Thyroid gland (tissue), 4 donors: ENCODE measurements around the gene COL25A1. TPM values are rescaled to one million over a fixed set of nuclear protein-coding genes. Genes with fewer than 3 reads are reported as not detected.

Experiments
- DNase-seq, 2 donors: peaks; one replicate each; pipeline ENCODE4 v3.0.0-alpha.2; 2019
- H3K27ac ChIP-seq, 3 donors: fragments of 200-600 bp; sonication (generic); 1 replicate in 2 of 3; 2 replicates in 1 of 3; pipeline ENCODE4 v1.5.1; 2016 to 2019; ENCODE audit warnings: mild to moderate bottlenecking in 1 of 3, moderate library complexity in 1 of 3
- H3K27me3 ChIP-seq: fragments of 200-600 bp; sonication (generic); one replicate; pipeline ENCODE4 v1.5.1; 2019
- H3K36me3 ChIP-seq, 2 donors: fragments of 200-600 bp; sonication (generic); one replicate each; pipeline ENCODE4 v1.5.1; 2016 to 2019
- H3K4me1 ChIP-seq, 2 donors: fragments of 200-600 bp; sonication (generic); one replicate each; pipeline ENCODE4 v1.5.1; 2017 to 2019
- H3K4me3 ChIP-seq, 3 donors: fragments of 200-600 bp; sonication (generic); replicated peaks in 1 of 3; 1 replicate in 2 of 3; 2 replicates in 1 of 3; pipeline ENCODE4 v1.5.1; 2016; ENCODE audit warnings: mild to moderate bottlenecking in 1 of 3
- H3K9me3 ChIP-seq: fragments of 200-600 bp; sonication (generic); one replicate; pipeline ENCODE4 v1.5.1; 2017
- CTCF ChIP-seq, 6 experiments: fragments of 200-600 bp in 3 of 6; fragments of 450-650 bp in 3 of 6; sonication (generic) in 3 of 6; IDR thresholded peaks; one replicate each; pipeline ENCODE4 v1.5.1; 2016 to 2019; ENCODE audit warnings: antibody characterized with exemption in 6 of 6, mild to moderate bottlenecking in 2 of 6, inconsistent platforms in 1 of 6, moderate library complexity in 1 of 6
- POLR2A ChIP-seq, 2 donors: fragments of 450-650 bp; IDR thresholded peaks; one replicate each; pipeline ENCODE4 v1.6.1; 2017; ENCODE audit warnings: antibody characterized with exemption in 2 of 2, mild to moderate bottlenecking in 2 of 2, moderate library complexity in 1 of 2
- whole genome bisulfite sequencing, 2 donors: methylation state at CpG; one replicate each; pipeline ENCODE4 v1.1.5; 2017; 5-methylcytosine and 5-hydroxymethylcytosine counted together
- intact Hi-C: fragments of 100-400 bp; cut with DNase I; formaldehyde crosslinking; loops from one replicate; pipeline ENCODE4 v1.15.1; 2023
- total RNA-seq, 4 donors: library from RNA; depleted of rRNA; stranded (reverse); fragments of >200 nt; gene quantifications; one replicate each; pipeline ENCODE4 v1.2.3, GENCODE V29; 2016

Gene COL25A1
- total RNA-seq, 4 donors from 2014 or later, result 5.5 to 21.0 (median 7.1) TPM

GRCh38 chr4:109275066-109275745, 27.3 kb downstream of the COL25A1 start:
- intact Hi-C loops, result no loop called here
- no peak for TF ChIP-seq CTCF (IDR thresholded peaks at IDR 0.05)
- TF ChIP-seq POLR2A (IDR thresholded peaks at IDR 0.05), result no peak

GRCh38 chr4:109266891-109267290, 35.6 kb downstream of the COL25A1 start:
- TF ChIP-seq CTCF (IDR thresholded peaks at IDR 0.05) (no peak), POLR2A (IDR thresholded peaks at IDR 0.05) (no peak)
- H3K4me1 ChIP-seq, result peaks cover 0 to 8% of the 10 kb centered on the region in 2 donors
- H3K4me3 ChIP-seq, result no peak overlapping the region
- H3K36me3 ChIP-seq, result no peaks in the 10 kb centered on the region
- no peak overlapping the region for H3K27ac ChIP-seq
- no peaks in the 10 kb centered on the region for H3K9me3 ChIP-seq
- H3K27me3 ChIP-seq, result no peaks in the 10 kb centered on the region
- DNase-seq, result no peak
- intact Hi-C loops, result no loop called here

More at GRCh38 chr4:109275066-109275745, 27.3 kb downstream of the COL25A1 start:
- 85 to 88% methylated on average over 6 of the region's 6 CpGs for WGBS, 2 donors
- no peaks in the 10 kb centered on the region for H3K36me3 ChIP-seq
- DNase-seq, result no peak
- no peak overlapping the region for H3K27ac ChIP-seq
- H3K9me3 ChIP-seq, result no peaks in the 10 kb centered on the region
- H3K4me3 ChIP-seq, result no peak overlapping the region
- H3K4me1 ChIP-seq, result no peaks in the 10 kb centered on the region
- no peaks in the 10 kb centered on the region for H3K27me3 ChIP-seq

GRCh38 chr4:109266236-109266635, 36.2 kb downstream of the COL25A1 start:
- DNase-seq, result no peak
- Histone ChIP-seq H3K9me3 (no peaks in the 10 kb centered on the region), H3K27ac (no peak overlapping the region), H3K27me3 (no peaks in the 10 kb centered on the region), H3K36me3 (no peaks in the 10 kb centered on the region), H3K4me3 (no peak overlapping the region), H3K4me1 (peaks cover 0 to 8% of the 10 kb centered on the region in 2 donors)
- TF ChIP-seq CTCF (IDR thresholded peaks at IDR 0.05) (no peak), POLR2A (IDR thresholded peaks at IDR 0.05) (no peak)
- WGBS, 2 donors, result 49 to 58% methylated on average over 3 of the region's 3 CpGs
- intact Hi-C loops, result no loop called here

- H3K27me3 ChIP-seq, result no peaks in the 10 kb centered on the region
- peaks cover 0 to 8% of the 10 kb centered on the region in 2 donors for H3K4me1 ChIP-seq
- WGBS, 2 donors, result 58 to 62% methylated on average over 4 of the region's 4 CpGs
- H3K4me3 ChIP-seq, result no peak overlapping the region
- no peaks in the 10 kb centered on the region for H3K9me3 ChIP-seq
- no peaks in the 10 kb centered on the region for H3K36me3 ChIP-seq
- no peak for TF ChIP-seq POLR2A (IDR thresholded peaks at IDR 0.05)
- no peak for TF ChIP-seq CTCF (IDR thresholded peaks at IDR 0.05)
- DNase-seq, result no peak
- intact Hi-C loops, result no loop called here
- H3K27ac ChIP-seq, result no peak overlapping the region
These were observed 38.7 kb downstream of the COL25A1 start for GRCh38 chr4:109263721-109264120.

- Histone ChIP-seq H3K27me3 (no peaks in the 10 kb centered on the region), H3K9me3 (no peaks in the 10 kb centered on the region), H3K4me1 (no peaks in the 10 kb centered on the region), H3K36me3 (no peaks in the 10 kb centered on the region), H3K27ac (no peak overlapping the region), H3K4me3 (no peak overlapping the region)
- TF ChIP-seq POLR2A (IDR thresholded peaks at IDR 0.05) (no peak), CTCF (IDR thresholded peaks at IDR 0.05) (no peak)
- no peak for DNase-seq
- intact Hi-C loops, result no loop called here
These were observed 45.6 kb downstream of the COL25A1 start for GRCh38 chr4:109256818-109257217.
